NCI-H2227 (cell line): ENCODE data around the gene NFE2L2.
"Not testable (repeated sequence)": the region's sequence is repeated elsewhere in the genome, so short reads cannot be mapped to it uniquely, and the experiment has no call there.

Experiments used
- DNase-seq: peaks from one replicate; lab custom pipeline; 2025; ENCODE audit not compliant: unreplicated experiment; lab: John Stamatoyannopoulos, UW

NFE2L2 gene

DNA sequence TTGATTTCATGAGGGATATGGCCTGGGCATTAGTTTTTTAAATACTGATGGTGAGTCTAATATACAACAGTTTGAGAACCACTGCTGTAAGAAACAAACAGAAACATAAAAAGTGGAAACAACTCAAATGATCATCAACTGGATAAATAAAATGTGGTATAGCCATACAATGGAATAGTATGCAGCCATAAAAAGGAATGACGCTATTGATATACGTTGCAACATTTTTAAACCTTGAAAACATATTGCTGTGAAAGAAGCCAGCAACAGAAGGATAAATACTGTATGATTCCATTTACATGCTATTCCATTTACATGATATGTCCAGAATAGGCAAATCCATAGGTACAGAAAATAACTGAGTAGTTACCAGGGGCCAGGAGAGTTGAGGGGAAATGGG, 6.5 kb downstream of the NFE2L2 start:
- DNase-seq = no peak

DNA sequence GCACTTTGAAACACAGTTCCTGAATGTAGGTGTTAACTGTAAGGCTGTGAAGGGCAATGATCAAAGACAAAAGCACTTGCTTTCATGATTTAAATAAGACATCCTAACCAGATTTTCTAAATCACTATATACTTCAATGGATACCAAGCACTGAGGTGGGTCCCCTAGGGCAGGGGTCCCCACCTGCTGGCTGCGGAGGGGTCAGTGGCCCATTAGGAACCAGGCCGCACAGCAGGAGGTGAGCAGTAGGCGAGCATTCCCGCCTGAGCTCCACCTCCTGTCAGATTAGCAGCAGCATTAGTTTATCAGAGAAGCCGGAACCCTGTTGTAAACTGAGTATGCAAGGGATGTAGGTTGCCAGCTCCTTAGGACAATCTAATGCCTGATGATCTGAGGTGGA, 7.1 kb downstream of the NFE2L2 start:
- no peak for DNase-seq

DNA sequence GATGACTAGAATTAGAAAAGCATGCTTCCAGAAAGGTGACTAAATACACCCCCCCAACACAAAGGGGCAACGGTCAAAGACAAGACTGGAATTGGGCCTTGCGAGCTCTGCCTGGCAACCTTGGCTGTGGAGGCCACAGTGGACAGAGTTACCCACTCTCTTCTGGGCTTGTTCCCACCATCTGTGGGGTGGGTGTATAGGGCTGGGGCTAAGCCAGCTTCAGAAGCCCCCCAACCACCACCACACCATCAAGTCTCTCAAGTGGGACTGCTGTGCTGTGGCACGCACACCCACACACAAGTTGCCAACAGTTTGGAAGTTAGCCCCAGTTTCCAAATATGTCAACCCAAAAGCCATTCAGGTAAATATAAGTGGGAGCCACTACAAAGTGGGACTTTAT, 7.8 kb downstream of the NFE2L2 start:
- DNase-seq = no peak

DNA sequence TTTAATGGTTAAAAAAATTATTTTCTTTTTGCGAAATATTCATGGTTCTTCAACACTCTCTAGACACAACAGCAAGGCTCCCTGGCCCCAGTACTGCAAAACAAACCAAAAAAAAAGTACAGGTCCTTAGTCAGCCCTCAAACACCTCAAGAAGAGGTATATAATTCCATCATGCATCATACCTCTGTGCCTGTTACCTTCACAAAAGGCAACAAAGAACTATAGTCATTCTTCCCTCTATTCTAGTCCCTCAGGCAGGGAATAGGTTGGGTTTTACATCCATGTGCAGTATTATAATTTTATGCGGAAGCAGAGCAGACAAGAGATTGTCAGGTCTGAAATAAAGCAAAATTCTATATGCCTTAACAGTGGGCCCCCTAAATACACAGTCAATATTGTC, 8.5 kb downstream of the NFE2L2 start:
- no peak for DNase-seq

DNA sequence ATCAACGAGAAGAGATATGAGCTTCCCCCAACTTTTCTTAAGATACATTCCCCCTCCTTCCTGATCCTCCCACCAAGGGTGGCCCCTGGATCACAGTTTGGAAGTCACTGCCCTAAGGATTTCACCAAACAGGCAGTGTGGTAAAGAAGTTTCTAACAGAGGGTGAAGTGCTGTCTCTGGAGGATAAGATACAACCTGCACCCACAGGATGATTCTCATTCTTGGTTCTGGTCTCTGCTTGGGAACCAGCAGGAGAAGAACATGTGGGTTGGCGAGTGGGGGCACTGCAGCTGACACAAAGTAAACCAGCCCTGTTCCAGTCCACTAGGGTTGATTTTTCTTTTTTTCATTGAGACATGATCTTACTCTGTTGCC, 9.3 kb downstream of the NFE2L2 start:
- no peak for DNase-seq

DNA sequence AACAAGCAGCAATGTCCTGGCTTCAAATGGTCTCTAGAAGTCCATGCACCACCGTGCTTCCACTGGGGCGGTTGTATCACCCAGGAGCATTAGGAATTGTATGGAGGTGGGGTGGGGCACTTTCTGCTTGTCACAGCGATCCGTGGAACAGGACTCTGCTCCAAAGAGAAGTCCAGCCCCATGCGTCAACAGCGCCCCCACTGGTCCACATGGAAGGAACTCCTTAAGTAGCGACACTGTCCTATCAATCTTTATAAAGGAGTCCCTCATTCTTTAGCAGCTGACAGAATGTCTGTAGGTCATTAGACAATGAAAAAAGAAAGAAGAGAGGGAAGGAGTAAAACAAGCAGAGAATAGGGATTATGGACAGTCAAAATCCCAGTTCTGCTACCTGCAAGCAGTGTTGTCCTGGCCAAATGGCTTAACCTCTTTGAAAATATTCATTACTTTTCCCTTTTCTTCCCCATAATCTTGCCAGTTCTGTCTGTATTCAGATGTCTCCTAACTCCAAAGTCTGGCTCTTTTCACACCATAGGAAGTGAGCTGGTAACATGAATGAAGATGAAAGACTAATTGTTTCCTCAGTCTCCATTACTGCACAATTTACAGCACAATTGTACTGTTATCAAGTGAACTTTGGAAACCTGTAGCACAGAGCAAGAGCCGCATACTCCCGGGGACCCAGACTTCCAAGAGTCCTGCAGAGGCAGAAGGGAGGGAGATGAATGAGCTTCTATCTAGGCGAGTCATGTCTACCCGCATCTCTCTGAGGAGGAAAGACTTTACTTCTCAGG, 9.9 kb downstream of the NFE2L2 start:
- DNase-seq = peak; percentile 34

DNA sequence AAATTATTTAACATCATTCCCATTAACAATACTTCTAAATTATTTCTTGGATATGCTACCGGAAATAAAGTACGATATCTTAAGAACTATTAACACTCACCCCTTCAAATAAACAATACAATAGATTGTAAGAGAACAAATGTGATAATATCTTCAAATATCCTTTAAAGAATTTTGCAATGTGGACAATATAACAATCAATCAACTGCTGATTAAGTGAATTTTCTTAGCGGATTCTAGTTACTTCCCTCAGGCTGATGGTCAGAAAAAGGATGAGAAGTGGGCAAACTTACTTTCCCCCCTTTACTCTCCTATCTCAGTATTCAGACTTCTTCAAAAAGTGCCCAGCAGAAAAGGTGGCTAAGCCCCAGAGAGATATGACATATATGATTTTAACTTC, 10.8 kb downstream of the NFE2L2 start:
- no peak for DNase-seq

DNA sequence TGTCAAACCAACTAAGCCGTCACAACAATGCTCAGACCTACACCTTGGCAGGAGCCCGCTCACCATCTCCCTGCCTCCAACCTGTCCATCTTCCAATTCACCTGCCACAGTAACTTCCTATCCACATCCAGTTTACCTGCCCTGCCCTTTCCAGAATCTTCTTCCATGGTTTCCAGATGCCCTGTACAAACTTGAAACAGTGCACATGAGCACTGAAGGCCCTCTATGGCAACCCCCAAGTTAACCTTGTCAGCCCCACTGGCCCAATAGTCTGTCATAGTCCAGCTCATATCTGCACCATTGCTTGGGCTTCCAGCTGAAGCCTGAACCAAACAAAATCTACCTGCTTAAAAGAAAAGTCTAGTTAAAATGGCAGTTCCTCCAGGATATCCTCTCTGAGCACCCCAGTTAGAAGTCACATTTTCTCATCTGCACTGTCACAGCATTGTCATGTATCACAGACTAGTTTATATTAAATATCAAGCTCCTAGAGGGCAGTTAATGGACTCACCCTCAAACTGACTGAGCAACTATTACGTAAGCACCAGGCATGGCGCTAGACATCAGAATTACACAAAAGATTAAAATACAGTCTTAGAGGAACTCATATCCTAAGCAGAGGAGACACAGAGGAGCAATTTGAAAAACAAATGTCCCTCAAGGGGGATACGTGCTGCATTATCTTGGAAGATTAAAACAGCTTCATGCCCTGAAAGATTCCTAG, 11.6 kb downstream of the NFE2L2 start:
- no peak for DNase-seq

DNA sequence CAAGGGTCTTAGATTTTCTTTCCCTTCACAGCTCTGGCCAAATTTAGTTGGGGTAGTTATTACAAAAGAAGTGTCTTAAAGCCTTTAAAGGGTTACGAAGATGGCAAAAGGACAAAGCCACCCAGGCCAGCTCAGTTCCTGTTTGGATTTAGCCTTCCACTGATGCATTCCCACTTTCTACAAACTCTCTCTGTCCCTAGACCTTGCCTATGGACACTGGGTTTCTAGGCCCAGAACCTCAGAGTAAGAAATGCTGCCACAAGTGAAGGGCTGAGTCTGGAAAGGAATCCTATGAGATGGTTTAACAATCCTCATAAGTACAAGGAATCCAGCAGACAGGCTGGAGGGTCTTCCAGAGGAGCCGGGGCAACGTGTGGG, 13.4 kb downstream of the NFE2L2 start:
- no peak for DNase-seq

DNA sequence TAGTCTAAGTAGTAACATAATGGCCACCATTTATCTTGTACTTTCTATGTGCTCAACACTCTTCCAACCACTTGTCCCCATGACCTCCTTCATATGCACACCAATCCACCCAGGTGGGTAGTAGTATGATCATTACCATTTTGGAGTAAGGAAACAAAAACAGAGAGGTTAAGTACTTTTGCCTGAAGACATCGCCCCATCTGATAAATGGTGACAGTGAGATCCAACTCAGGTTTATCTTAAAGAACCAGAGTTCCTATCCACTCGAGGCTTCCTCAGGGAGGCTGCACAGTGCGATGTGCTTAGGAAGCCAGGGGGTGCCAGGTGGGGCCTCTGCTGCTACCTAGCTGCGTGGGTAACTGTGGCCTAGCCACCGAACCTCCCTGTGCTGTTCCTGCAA, 14.1 kb downstream of the NFE2L2 start:
- peak; percentile 17 for DNase-seq

DNA sequence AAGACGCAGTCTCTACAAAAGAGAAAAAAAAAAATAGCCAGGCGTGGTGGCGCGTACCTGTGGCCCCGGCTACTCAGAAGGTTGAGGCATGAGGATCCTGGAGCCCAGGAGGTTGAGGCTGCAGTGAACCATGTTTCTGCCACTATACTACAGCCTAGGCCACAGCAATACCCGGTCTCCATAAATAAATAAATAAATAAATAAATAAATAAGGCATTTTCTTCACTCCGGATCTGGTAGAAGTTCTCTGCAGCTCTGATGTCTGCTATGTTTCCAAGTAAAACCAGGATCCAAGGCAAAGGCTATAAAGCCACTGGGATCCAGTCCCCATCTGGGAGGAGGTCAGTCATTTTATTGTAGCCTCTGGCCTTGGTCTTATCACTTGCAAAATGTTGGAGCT, 15.5 kb downstream of the NFE2L2 start:
- no peak for DNase-seq

DNA sequence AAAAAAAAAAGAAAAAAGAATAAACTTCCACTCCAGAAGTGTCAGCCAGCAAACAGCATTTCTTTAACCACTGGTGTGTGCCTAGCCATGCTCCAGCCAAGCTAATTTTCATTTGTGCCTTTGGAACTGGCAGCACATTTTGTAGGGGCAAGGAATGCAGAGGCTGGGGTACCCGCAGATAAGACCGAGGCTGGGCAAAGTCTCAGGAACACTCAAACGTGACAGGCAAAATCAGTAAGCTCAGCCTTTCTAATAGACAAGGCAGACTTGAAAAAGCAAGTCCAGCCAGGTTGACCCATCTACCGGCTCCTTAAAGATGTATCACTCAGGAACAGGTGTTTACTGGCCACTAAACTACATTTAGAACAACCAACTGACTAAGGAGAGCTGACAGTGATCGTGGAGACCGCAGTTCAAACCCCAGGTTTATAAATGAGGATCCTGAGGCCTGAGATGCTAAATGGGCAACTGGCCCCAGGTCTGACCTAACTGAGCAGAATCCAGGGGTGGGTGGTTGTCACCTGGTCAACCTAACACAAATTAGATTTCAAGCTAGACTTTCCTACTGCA, 16.7 kb downstream of the NFE2L2 start:
- DNase-seq = no peak

DNA sequence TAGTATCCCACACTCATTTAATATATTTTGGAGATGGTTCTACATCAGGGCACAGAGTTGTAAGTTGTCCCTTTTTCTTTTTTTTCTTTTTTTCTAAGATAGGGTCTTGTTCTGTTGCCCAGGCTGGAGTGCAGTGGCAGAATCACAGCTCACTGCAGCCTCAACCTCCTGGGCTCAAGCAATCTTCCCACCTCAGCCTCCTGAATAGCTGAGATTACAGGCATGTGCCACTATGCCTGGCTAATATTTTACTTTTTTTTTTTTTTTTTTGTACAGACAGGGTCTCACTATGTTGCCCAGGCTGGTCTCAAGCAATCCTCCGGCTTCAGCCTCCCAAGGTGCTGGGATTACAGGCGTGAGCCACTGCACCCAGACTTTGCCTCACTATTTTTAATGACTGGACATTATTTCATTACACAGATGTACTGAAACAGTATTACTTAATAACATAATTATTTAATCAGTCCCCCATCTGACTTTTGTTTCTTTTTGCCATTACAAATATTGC, 17.9 kb downstream of the NFE2L2 start:
- DNase-seq = not testable (repeated sequence)

DNA sequence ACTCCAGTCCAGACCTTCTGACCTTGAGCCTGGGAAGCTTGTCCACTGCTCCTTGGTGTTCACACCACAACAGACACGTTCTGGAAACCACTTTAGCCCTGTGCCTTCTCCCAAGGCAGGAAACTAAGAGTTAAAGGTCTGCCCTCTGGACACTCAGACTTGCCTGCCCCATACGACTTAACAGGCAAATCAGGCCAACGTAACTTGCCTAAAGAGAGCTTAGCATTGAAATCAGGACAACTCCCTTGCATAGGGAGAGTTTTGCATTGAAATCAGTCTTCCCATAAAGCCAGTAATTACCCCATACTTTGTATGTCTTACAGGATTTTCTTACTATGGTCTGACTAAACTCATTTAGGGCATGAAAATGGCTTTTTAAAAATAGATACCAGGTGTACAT, 18.5 kb downstream of the NFE2L2 start:
- no peak for DNase-seq

DNA sequence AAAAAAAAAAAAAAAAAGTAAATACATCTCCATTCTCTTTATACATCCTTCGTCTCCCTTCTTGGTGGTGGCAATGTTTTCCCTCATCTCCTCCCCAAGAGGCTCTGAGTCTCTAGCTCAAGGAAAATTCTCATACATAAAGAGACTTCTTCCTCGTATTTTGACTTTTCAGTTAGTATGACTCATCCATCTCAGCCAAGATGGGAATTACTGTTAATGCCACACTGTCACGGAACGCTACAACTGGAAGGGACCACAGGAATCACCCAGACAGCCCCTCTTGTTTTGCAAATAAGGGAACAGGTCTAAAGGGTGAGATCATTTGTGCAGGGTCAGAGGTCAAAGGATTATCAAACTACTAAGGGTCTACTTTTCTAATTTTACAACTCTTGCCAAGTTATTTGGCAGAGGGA, 19.5 kb downstream of the NFE2L2 start:
- DNase-seq = no peak

DNA sequence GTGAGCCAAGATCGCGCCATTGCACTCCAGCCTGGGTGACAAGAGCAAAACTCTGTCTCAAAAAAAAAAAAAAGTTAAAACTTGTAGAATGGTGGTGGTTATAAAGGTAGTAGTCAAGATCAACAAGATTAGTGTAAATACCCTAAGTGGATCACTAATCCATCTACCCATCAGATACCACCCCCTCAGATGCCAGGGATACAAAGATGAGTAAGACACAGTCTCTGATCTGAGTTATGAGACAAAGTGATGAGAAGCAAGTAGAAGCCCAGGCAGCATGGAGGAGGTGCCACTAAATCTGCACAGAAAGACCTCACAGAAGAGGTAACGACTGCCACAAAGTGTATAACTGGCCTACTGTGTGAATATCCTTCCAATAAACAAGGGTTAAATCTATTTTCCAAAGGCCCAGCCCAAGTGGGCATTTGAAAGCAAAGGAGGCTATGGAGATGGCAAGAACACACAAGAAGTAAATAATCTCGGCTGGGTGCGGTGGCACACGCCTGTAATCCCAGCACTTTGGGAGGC, 20.2 kb downstream of the NFE2L2 start:
- no peak for DNase-seq

DNA sequence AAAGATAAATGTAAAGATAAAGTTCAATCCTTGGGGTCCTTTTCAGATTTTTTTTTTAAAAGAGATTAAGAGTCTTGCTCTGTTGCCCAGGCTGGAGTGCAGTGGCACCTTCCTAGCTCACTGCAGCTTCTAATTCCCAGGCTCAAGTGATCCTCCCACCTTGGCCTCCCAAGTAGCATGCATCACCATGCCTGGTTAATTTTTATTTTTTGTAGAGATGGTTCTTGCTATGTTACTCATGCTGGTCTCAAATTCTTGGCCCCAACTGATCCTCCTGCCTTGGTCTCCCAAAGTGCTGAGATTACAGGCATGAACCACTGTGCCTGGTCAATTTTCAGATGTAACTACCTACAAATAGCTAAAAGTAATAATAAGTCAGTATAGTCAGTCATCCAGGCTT, 21.1 kb downstream of the NFE2L2 start:
- no peak for DNase-seq

DNA sequence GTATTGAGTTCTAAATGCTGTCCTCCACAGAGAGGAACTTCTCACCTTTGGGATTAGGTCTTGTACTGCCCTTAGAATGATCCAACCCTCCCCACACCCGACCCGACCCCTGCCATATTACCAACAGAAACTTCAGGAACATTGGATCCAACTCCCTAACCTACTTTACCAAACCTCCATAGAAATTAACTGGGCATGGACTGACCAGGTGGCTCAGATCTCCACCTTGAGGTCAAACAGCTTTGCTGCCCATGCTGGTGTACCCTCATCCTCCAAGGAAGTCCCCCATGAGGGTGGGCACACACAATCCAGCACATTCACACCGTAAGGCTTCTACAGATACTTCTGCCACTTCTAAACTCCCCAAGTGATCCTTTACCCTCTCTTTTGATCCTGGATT, 21.5 kb downstream of the NFE2L2 start:
- no peak for DNase-seq

DNA sequence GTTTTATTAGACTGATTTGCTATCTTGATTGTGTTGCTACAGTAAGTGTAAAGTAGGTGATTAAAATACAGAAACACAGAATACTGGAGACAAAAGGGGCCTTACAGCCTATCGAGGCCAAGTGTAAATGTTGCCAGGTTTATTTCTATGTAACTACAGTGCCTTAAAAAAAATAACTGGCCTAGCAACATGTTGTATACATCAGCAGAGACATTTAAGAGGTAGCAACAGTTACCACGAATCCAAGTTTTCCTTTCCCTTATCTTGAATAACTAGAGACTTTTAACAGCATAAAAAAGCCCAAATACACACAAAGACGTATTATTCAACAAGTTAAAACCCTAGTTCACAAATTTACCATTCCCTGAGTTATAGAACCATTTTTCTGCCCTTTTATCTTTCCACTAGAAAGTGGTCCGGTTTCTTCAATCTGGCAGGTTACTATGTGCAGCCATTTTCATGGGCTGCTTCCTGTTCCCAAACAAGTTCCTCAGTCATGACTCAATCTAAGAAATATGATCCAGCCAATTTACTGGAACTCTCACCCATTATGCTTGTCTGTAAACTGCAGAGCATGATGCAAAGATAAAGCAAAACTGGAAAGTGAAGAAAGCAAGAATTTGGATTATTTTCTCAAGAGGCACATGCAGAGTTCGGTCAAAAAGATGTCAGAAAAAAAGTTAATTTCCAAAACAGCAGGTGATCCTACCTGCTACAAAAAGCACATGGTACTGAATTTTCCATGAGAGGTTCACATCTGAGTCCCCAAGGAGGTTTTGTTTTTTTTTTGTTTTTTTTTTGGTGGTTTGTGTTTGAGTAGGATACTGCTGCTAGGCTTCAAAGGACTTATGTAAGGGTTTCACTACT, 22.2 kb downstream of the NFE2L2 start:
- DNase-seq = peak; percentile 36

DNA sequence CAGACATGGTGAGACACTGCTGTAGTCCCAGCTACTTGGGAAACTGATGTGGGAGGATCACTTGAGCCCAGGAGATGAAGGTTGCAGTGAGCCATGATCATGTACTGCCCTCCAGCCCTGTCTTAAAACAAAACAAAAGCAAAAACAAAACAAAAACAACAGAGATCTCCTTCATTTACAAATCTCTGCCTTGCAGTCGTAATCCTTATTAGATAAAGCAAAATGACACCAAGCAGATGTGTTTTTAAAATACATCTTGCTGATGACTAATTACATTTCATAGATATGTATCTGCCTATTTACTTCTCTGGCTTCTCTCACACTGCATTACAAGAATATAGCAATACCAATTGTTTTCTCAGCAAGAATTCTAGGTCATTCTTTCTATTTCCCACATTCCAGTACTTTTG, 22.8 kb downstream of the NFE2L2 start:
- no peak for DNase-seq
